ENCODE results near the gene PPP1R13B. TPM values are rescaled to one million over a fixed set of nuclear protein-coding genes. Genes with fewer than 3 reads are reported as not detected.

Gene PPP1R13B
- total and polyA plus RNA-seq, 12 donors: 21.6 to 124 (median 75.5) TPM

- 89 to 93% methylated on average over 5 of the region's 5 CpGs for WGBS, 2 donors
- Histone ChIP-seq H3K9me3 (no peaks in the 10 kb centered on the region), H3K4me3 (no peak overlapping the region), H3K36me3 (peaks cover 0 to 99% (median 46%) of the 10 kb centered on the region in 9 donors), H3K27ac (peak overlapping the region in 2 of 10 donors; percentile 2 to 56), H3K27me3 (no peaks in the 10 kb centered on the region), H3K4me1 (peaks cover 0 to 69% (median 36%) of the 10 kb centered on the region in 9 donors)
- no peak for ATAC-seq
- no peak for DNase-seq
- no peak for TF ChIP-seq CTCF (IDR thresholded peaks at IDR 0.05)
- intact Hi-C loops (cut with DNase I): loop anchor here in 2 of 10 donors (10.0 kb wide), 2 partner anchors 114 to 124 kb away; partner anchors contain the start of genes BAG5 (in 1 of the 2) and COA8 (in 1 of the 2)
Observed at GRCh38 chr14:103688441-103688840, 158.9 kb downstream of the PPP1R13B start.

GRCh38 chr14:103687712-103688111 lies 159.7 kb downstream of the PPP1R13B start:
- peaks cover 0 to 99% (median 46%) of the 10 kb centered on the region in 9 donors for H3K36me3 ChIP-seq
- H3K4me3 ChIP-seq: no peak overlapping the region
- peaks cover 0 to 75% (median 36%) of the 10 kb centered on the region in 9 donors for H3K4me1 ChIP-seq
- no peaks in the 10 kb centered on the region for H3K27me3 ChIP-seq
- TF ChIP-seq CTCF (IDR thresholded peaks at IDR 0.05): no peak
- no peaks in the 10 kb centered on the region for H3K9me3 ChIP-seq
- no peak for DNase-seq
- intact Hi-C loops (cut with DNase I): loop anchor here in 2 of 10 donors (10.0 kb wide), 2 partner anchors 113 to 123 kb away; partner anchors contain the start of genes BAG5 (in 1 of the 2) and COA8 (in 1 of the 2)
- peak overlapping the region in 4 of 10 donors; percentile 2 to 56 (median 8) for H3K27ac ChIP-seq
- peak in 2 of 8 donors; percentile 40 to 44 for ATAC-seq
- 73 to 75% methylated on average over 4 of the region's 4 CpGs for WGBS, 2 donors

- no peak for ATAC-seq
- H3K4me3 ChIP-seq: no peak overlapping the region
- intact Hi-C loops (cut with DNase I): loop anchor here in 2 of 10 donors (10.0 kb wide), 2 partner anchors 112 to 122 kb away; partner anchors contain the start of genes BAG5 (in 1 of the 2) and COA8 (in 1 of the 2)
- H3K27ac ChIP-seq: peak overlapping the region in 3 of 10 donors; percentile 2 to 56 (median 6)
- no peak for TF ChIP-seq CTCF (IDR thresholded peaks at IDR 0.05)
- peaks cover 0 to 75% (median 36%) of the 10 kb centered on the region in 9 donors for H3K4me1 ChIP-seq
- no peaks in the 10 kb centered on the region for H3K27me3 ChIP-seq
- peaks cover 0 to 99% (median 54%) of the 10 kb centered on the region in 9 donors for H3K36me3 ChIP-seq
- H3K9me3 ChIP-seq: no peaks in the 10 kb centered on the region
- 70 to 77% methylated on average over 19 of the region's 19 CpGs for WGBS, 2 donors
- no peak for DNase-seq
Observed at GRCh38 chr14:103686831-103687485, 160.4 kb downstream of the PPP1R13B start.

GRCh38 chr14:103685276-103686211 lies 161.8 kb downstream of the PPP1R13B start:
- TF ChIP-seq CTCF (IDR thresholded peaks at IDR 0.05): no peak
- H3K27me3 ChIP-seq: no peaks in the 10 kb centered on the region
- H3K4me3 ChIP-seq: no peak overlapping the region
- DNase-seq (no peak), ATAC-seq (peak in 1 of 8 donors; percentile 17)
- 84 to 86% methylated on average over 23 of the region's 23 CpGs for WGBS, 2 donors
- no peak overlapping the region for H3K27ac ChIP-seq
- peaks cover 0 to 99% (median 68%) of the 10 kb centered on the region in 9 donors for H3K36me3 ChIP-seq
- H3K4me1 ChIP-seq: peaks cover 0 to 73% (median 34%) of the 10 kb centered on the region in 9 donors
- intact Hi-C loops (cut with DNase I): loop anchor here in 3 of 10 donors (2.0 to 10.0 kb wide), 3 partner anchors 57 to 121 kb away; partner anchors contain the start of genes BAG5 (in 1 of the 3), COA8 (in 1 of the 3) and KLC1 (in 1 of the 3)
- H3K9me3 ChIP-seq: no peaks in the 10 kb centered on the region
